Stimulated activated naive CD4-positive, alpha-beta T cell (primary cell): ENCODE measurements around the gene KCNMB3.

ENCODE experiments used
- DNase-seq, 6 experiments: peaks; one replicate each; lab custom pipeline; 2025; lab: John Stamatoyannopoulos, UW

KCNMB3 gene

GRCh38 chr3:179196098-179196497, 54.8 kb downstream of the KCNMB3 start:
- DNase-seq, result peak in 3 of 6 experiments; percentile 46 to 66 (median 54)

GRCh38 chr3:179194931-179195330, 56.0 kb downstream of the KCNMB3 start:
- DNase-seq, result no peak
